K562 (cell line): ENCODE data around the gene YPEL2. TPM values are rescaled to one million over a fixed set of nuclear protein-coding genes. Genes with fewer than 3 reads are reported as not detected.
A peak's percentile ranks its signal among the peaks of the same experiment; 100 is the strongest.

Experiments used
- ATAC-seq: fragments of 200-7000 bp; cut with Tn5 transposase; 3 replicates; pipeline ENCODE4 v1.9.1; 2020; ENCODE audit warnings: moderate library complexity
- BruUV-seq: library from RNA; stranded (reverse); fragments of 400-500 nt; replicated peaks from 2 replicates; lab custom pipeline; 2021; lab: Mats Ljungman, UMichigan
- CTCF ChIA-PET: fragments of 300-600 bp; formaldehyde crosslinking; extraction: SDS; loops from one replicate; lab custom pipeline; 2021; ENCODE audit warnings: low intra/inter-chr PET ratio; lab: Yijun Ruan, JAX
- POLR2A ChIA-PET: fragments of 300-600, 350-650 bp; sonication (Branson Sonifier 250); formaldehyde crosslinking; extraction: SDS; loops from one replicate; lab custom pipeline; 2021; ENCODE audit warnings: antibody characterized with exemption, inconsistent platforms; lab: Yijun Ruan, JAX
- DNase-seq, 4 experiments: peaks; one replicate each; pipeline versions ENCODE4 v3.0.0 to v3.0.0-alpha.2; 2011 to 2018; ENCODE audit warnings: low spot score in 3 of 4, mixed read lengths in 3 of 4; ENCODE audit errors: extremely low read depth in 1 of 4
- FAIRE-seq: peaks from 2 replicates; lab custom pipeline; 2011; peaks lifted over from hg19 to GRCh38; lab: Jason Lieb, UNC
- H2AFZ ChIP-seq: 2 replicates; pipeline ENCODE4 v1.6.0; 2011; ENCODE audit warnings: low read depth, low read length, control low read depth, inconsistent platforms
- H3K27ac ChIP-seq: fragments of 200-600 bp; 3 replicates; pipeline ENCODE4 v1.8.0; 2011; ENCODE audit warnings: low read depth, mild to moderate bottlenecking, control low read depth, inconsistent platforms, low read length, moderate library complexity, mixed read lengths; ENCODE audit errors: extremely low read depth
- H3K27me3 ChIP-seq, 2 experiments: fragments of 300-600 bp in 1 of 2; 2 replicates in 1 of 2; 3 replicates in 1 of 2; pipeline versions ENCODE4 v1.6.0 to v1.8.0; 2011; ENCODE audit warnings: inconsistent platforms in 2 of 2, low read length in 2 of 2, mild to moderate bottlenecking in 1 of 2, mixed read lengths in 1 of 2, moderate library complexity in 1 of 2; ENCODE audit not compliant: control insufficient read depth in 2 of 2, insufficient read depth in 2 of 2
- H3K36me3 ChIP-seq: fragments of 300-600 bp; 3 replicates; pipeline ENCODE4 v1.8.0; 2011; ENCODE audit warnings: mild to moderate bottlenecking, low read length, inconsistent platforms; ENCODE audit not compliant: control insufficient read depth, insufficient read depth
- H3K4me1 ChIP-seq, 2 experiments: fragments of 200-600 bp in 1 of 2; replicated peaks in 1 of 2; 2 replicates in 1 of 2; 3 replicates in 1 of 2; pipeline versions ENCODE4 v1.5.1 to v1.8.0; 2011; ENCODE audit warnings: inconsistent platforms in 2 of 2, low read length in 2 of 2, mild to moderate bottlenecking in 1 of 2, mixed read lengths in 1 of 2, moderate library complexity in 1 of 2; ENCODE audit not compliant: control insufficient read depth in 2 of 2, insufficient read depth in 2 of 2
- H3K4me2 ChIP-seq: 2 replicates; pipeline ENCODE4 v1.6.1; 2011; ENCODE audit warnings: low read length, control low read depth, inconsistent platforms, mixed read lengths; ENCODE audit not compliant: insufficient read depth
- H3K4me3 ChIP-seq: fragments of 200-600 bp; sonication (generic), shearing (Covaris generic); 2 replicates; pipeline ENCODE4 v1.5.1; 2016; ENCODE audit warnings: control low read depth, inconsistent platforms
- H3K79me2 ChIP-seq: fragments of 200-600 bp; 3 replicates; pipeline ENCODE4 v1.8.0; 2011; ENCODE audit warnings: low read length, inconsistent platforms; ENCODE audit not compliant: control insufficient read depth, insufficient read depth
- H3K9ac ChIP-seq, 2 experiments: 2 replicates each; pipeline versions ENCODE4 v1.6.0 to v1.6.1; 2011; ENCODE audit warnings: low read depth in 2 of 2, low read length in 2 of 2, control low read depth in 1 of 2, inconsistent platforms in 1 of 2, mild to moderate bottlenecking in 1 of 2, mixed read lengths in 1 of 2; ENCODE audit not compliant: insufficient read depth in 1 of 2
- H3K9me1 ChIP-seq: one replicate; pipeline ENCODE4 v1.6.0; 2011; ENCODE audit warnings: inconsistent platforms, mild to moderate bottlenecking, low read length, moderate library complexity; ENCODE audit not compliant: control insufficient read depth, insufficient read depth
- H3K9me3 ChIP-seq: replicated peaks from 2 replicates; pipeline ENCODE4 v1.5.1; 2011; ENCODE audit warnings: low read depth, low read length, inconsistent platforms; ENCODE audit not compliant: control insufficient read depth, insufficient read depth
- H4K20me1 ChIP-seq: replicated peaks from 2 replicates; pipeline ENCODE4 v1.6.1; 2011; ENCODE audit warnings: low read length, inconsistent platforms, mixed read lengths; ENCODE audit not compliant: control insufficient read depth, insufficient read depth
- BHLHE40 ChIP-seq: IDR thresholded peaks from 2 replicates; pipeline ENCODE4 v1.6.1; 2011; ENCODE audit warnings: low read length, improper control_type of control experiment
- FOXA3 ChIP-seq, 2 experiments: fragments of 450-650 bp in 1 of 2; sonication (generic) in 1 of 2; formaldehyde crosslinking; IDR thresholded peaks in 1 of 2; conservative IDR thresholded peaks in 1 of 2; 2 replicates each; pipeline versions ENCODE4 v1.4.0 to v1.8.0; 2020 to 2022; ENCODE audit warnings: mild to moderate bottlenecking in 2 of 2, missing genetic modification reagents in 1 of 2
- KAT7 ChIP-seq: sonication (generic); formaldehyde crosslinking; IDR thresholded peaks from 2 replicates; pipeline ENCODE4 v1.8.0; 2022; ENCODE audit warnings: missing genetic modification reagents, mild to moderate bottlenecking, borderline replicate concordance
- MCM3 ChIP-seq: fragments of 450-650 bp; IDR thresholded peaks from 2 replicates; pipeline ENCODE4 v1.6.1; 2016
- PRDM10 ChIP-seq: fragments of 450-650 bp; IDR thresholded peaks from 2 replicates; pipeline ENCODE4 v1.6.1; 2018; ENCODE audit not compliant: partially characterized antibody
- ZNF134 ChIP-seq: fragments of 250-450 bp; sonication (Bioruptor Pico); conservative IDR thresholded peaks from 2 replicates; pipeline ENCODE4 v1.4.0; 2020
- ZNF398 ChIP-seq: fragments of 250-450 bp; sonication (Bioruptor Pico); IDR thresholded peaks from 2 replicates; pipeline ENCODE4 v1.8.0; 2021; ENCODE audit warnings: moderate library complexity, mild to moderate bottlenecking, inconsistent platforms
- in situ Hi-C: fragments of 300-500 bp; cut with MboI; formaldehyde crosslinking; loops from 4 replicates; pipeline ENCODE4 v1.15.0; 2018; ENCODE audit warnings: inconsistent platforms, mixed read lengths
- intact Hi-C: fragments of 100-400 bp; cut with micrococcal nuclease; formaldehyde crosslinking; loops from 2 replicates; pipeline ENCODE4 v1.14.2; 2022
- polyA plus RNA-seq, 8 experiments: library from polyadenylated mRNA; depleted of rRNA in 4 of 8; stranded (reverse) in 5 of 8; unstranded in 3 of 8; fragments of >200 nt; fragmentation: Nextera tagmentation in 2 of 8; fragmentation: Illumina TruSeq in 1 of 8; extraction: Ambion mirVana in 2 of 8; extraction: Trizol in 1 of 8; gene quantifications; 2 replicates each; pipeline versions ENCODE4 v1.2.1 to v1.2.3, GENCODE V29; 2011 to 2014; ENCODE audit warnings: inconsistent platforms in 1 of 8, missing spikeins in 1 of 8
- total RNA-seq, 7 experiments: library from RNA; depleted of rRNA in 6 of 7; stranded (reverse); fragments of >200 nt in 6 of 7; fragmentation: Illumina TruSeq in 2 of 7; extraction: Trizol in 2 of 7; gene quantifications; 2 replicates each; pipeline versions ENCODE4 v1.2.1 to v1.2.3, GENCODE V29; 2011 to 2021; ENCODE audit warnings: low replicate concordance in 1 of 7

YPEL2 gene
- total and polyA plus RNA-seq, 9 of the 15 experiments (the other 6 are each of a cell fraction or from before 2014, with no cell fraction given), result 0.11 to 2.4 (median 0.47) TPM

GRCh38 chr17:59327981-59328290, 3.5 kb upstream of the YPEL2 start:
- ATAC-seq (no peak), FAIRE-seq (no peak), DNase-seq (no peak)
- peaks cover 6 to 8% of the 10 kb centered on the region in 2 experiments; a peak in 4 of 5 replicates for H3K27me3 ChIP-seq
- POLR2A ChIA-PET, result interaction anchor here (0.6 to 0.8 kb wide), 2 partner anchors 78 to 163 kb away, joined by 3 read pairs; no protein-coding TSS in a partner anchor
- H3K4me2 ChIP-seq, result no peak overlapping the region
- in situ Hi-C loops, result no loop called here
- 0 out of 2 replicates have a peak, but pooled peaks cover 1% of the 10 kb centered on the region for H4K20me1 ChIP-seq
- no peak overlapping the region for H3K27ac ChIP-seq
- CTCF ChIA-PET, result no interaction called here
- TF ChIP-seq ZNF398 (CRISPR knock-in tag) (no peak), KAT7 (CRISPR knock-in tag) (no peak), FOXA3 (CRISPR knock-in tag; conservative IDR thresholded peaks at IDR 0.05 in 1 of 2, IDR thresholded peaks at IDR 0.05 in 1 of 2) (0 out of 4 replicates have a peak, but pooled peaks of 1 of the 2 experiments have one; percentile 14), MCM3 (no peak), ZNF134 (CRISPR knock-in tag) (no peak), PRDM10 (peak; percentile 16), BHLHE40 (no peak)
- no peaks in the 10 kb centered on the region for H3K9me3 ChIP-seq
- peaks cover 16 to 23% of the 10 kb centered on the region in 2 experiments; a peak in 4 of 5 replicates for H3K4me1 ChIP-seq
- no peaks in the 10 kb centered on the region for H3K9me1 ChIP-seq
- H3K9ac ChIP-seq, result no peak overlapping the region
- no peaks in the 10 kb centered on the region for H3K79me2 ChIP-seq
- H3K36me3 ChIP-seq, result no peaks in the 10 kb centered on the region
- H2AFZ ChIP-seq, result no peak overlapping the region
- BruUV-seq, result no TSS peak
- intact Hi-C loops, result no loop called here
- H3K4me3 ChIP-seq, result no peak overlapping the region
